Stomach (tissue), 9 donors: ENCODE measurements around the gene MB. TPM values are rescaled to one million over a fixed set of nuclear protein-coding genes. Genes with fewer than 3 reads are reported as not detected.

Source experiments
- DNase-seq, 2 donors: peaks; one replicate each; pipeline versions ENCODE4 v3.0.0 to v3.0.0-alpha.2; 2013 to 2019
- H3K27ac ChIP-seq, 5 donors: fragments of 200-600 bp in 4 of 5; sonication (generic) in 4 of 5; one replicate each; pipeline ENCODE4 v1.5.1; 2013 to 2019; ENCODE audit warnings: mild to moderate bottlenecking in 1 of 5, moderate library complexity in 1 of 5
- H3K27me3 ChIP-seq, 3 donors: fragments of 200-600 bp; sonication (generic); one replicate each; pipeline ENCODE4 v1.5.1; 2017 to 2019; ENCODE audit warnings: mixed run types in 1 of 3
- H3K36me3 ChIP-seq, 4 donors: fragments of 200-600 bp; sonication (generic); 1 replicate in 3 of 4; 2 replicates in 1 of 4; pipeline ENCODE4 v1.5.1; 2016 to 2019
- H3K4me1 ChIP-seq, 4 donors: fragments of 200-600 bp; sonication (generic); one replicate each; pipeline ENCODE4 v1.5.1; 2016 to 2019
- H3K4me3 ChIP-seq, 4 donors: fragments of 200-600 bp; sonication (generic) in 3 of 4; one replicate each; pipeline ENCODE4 v1.5.1; 2016 to 2019; ENCODE audit warnings: mild to moderate bottlenecking in 1 of 4
- H3K9me3 ChIP-seq, 4 donors: fragments of 200-600 bp; sonication (generic); one replicate each; pipeline ENCODE4 v1.5.1; 2016 to 2019
- EP300 ChIP-seq: sonication (generic); formaldehyde crosslinking; IDR thresholded peaks from one replicate; pipeline ENCODE4 v1.6.1; 2017; ENCODE audit warnings: antibody characterized with exemption
- POLR2A ChIP-seq, 4 donors: fragments of 450-650 bp; IDR thresholded peaks; one replicate each; pipeline ENCODE4 v1.6.1; 2016; ENCODE audit warnings: antibody characterized with exemption in 4 of 4, control low read depth in 2 of 4, mild to moderate bottlenecking in 1 of 4, moderate library complexity in 1 of 4
- POLR2AphosphoS5 ChIP-seq, 3 donors: sonication (generic); formaldehyde crosslinking; IDR thresholded peaks; one replicate each; pipeline ENCODE4 v1.6.1; 2016; ENCODE audit warnings: antibody characterized with exemption in 3 of 3
- WGBS, 5 donors: extraction: QIAGEN DNeasy Blood & Tissue Kit in 3 of 5; methylation state at CpG; one replicate each; pipeline versions ENCODE4 v1.1.5 to v1.1.7; 2013 to 2018; 5-methylcytosine and 5-hydroxymethylcytosine counted together
- intact Hi-C: fragments of 100-400 bp; cut with DNase I; formaldehyde crosslinking; loops from one replicate; pipeline ENCODE4 v1.15.1; 2023; ENCODE audit warnings: low total_unique reads
- polyA plus RNA-seq, 3 donors: library from polyadenylated mRNA; stranded (reverse); fragments of 200-250 nt; gene quantifications; one replicate each; pipeline ENCODE4 v1.2.3, GENCODE V29; 2013
- total RNA-seq, 5 donors: library from RNA; depleted of rRNA; stranded (reverse); fragments of >200 nt; gene quantifications; one replicate each; pipeline versions ENCODE4 v1.1.0 to v1.2.3, GENCODE V29; 2014 to 2016
- TF ChIP-seq, protein P1 (sequence below), 7 experiments: fragments of 450-650 bp in 4 of 7; fragments of 200-600 bp in 3 of 7; sonication (generic) in 3 of 7; IDR thresholded peaks; one replicate each; pipeline ENCODE4 v1.5.1; 2016 to 2019; ENCODE audit warnings: antibody characterized with exemption in 7 of 7, control low read depth in 2 of 7, mild to moderate bottlenecking in 1 of 7
- donor health status: healthy with polysubstance abuse.
- donor health status: Bipolar disorder and iron deficiency.
- donor health status: healthy.

The MB gene
- total and polyA plus RNA-seq, 8 donors = 0.87 to 29.5 (median 2.2) TPM; not detected in 3

GRCh38 chr22:35642305-35642741 lies 25.2 kb upstream of the MB start:
- intact Hi-C loops = no loop called here
- 33 to 69% (median 40%) methylated on average over 1 to 2 of the region's 2 CpGs for WGBS, 5 donors
- no peak for DNase-seq
- no peaks in the 10 kb centered on the region for H3K9me3 ChIP-seq
- H3K4me3 ChIP-seq = no peak overlapping the region
- no peaks in the 10 kb centered on the region for H3K36me3 ChIP-seq
- no peaks in the 10 kb centered on the region for H3K27me3 ChIP-seq
- peaks cover 11 to 31% (median 21%) of the 10 kb centered on the region in 4 donors for H3K4me1 ChIP-seq
- TF ChIP-seq EP300 = no peak
- TF ChIP-seq POLR2A (IDR thresholded peaks at IDR 0.05) = no peak
- TF ChIP-seq, protein P1, sequence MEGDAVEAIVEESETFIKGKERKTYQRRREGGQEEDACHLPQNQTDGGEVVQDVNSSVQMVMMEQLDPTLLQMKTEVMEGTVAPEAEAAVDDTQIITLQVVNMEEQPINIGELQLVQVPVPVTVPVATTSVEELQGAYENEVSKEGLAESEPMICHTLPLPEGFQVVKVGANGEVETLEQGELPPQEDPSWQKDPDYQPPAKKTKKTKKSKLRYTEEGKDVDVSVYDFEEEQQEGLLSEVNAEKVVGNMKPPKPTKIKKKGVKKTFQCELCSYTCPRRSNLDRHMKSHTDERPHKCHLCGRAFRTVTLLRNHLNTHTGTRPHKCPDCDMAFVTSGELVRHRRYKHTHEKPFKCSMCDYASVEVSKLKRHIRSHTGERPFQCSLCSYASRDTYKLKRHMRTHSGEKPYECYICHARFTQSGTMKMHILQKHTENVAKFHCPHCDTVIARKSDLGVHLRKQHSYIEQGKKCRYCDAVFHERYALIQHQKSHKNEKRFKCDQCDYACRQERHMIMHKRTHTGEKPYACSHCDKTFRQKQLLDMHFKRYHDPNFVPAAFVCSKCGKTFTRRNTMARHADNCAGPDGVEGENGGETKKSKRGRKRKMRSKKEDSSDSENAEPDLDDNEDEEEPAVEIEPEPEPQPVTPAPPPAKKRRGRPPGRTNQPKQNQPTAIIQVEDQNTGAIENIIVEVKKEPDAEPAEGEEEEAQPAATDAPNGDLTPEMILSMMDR (IDR thresholded peaks at IDR 0.05) = no peak
- no peak for TF ChIP-seq POLR2AphosphoS5 (IDR thresholded peaks at IDR 0.05)
- no peak overlapping the region for H3K27ac ChIP-seq

DNA sequence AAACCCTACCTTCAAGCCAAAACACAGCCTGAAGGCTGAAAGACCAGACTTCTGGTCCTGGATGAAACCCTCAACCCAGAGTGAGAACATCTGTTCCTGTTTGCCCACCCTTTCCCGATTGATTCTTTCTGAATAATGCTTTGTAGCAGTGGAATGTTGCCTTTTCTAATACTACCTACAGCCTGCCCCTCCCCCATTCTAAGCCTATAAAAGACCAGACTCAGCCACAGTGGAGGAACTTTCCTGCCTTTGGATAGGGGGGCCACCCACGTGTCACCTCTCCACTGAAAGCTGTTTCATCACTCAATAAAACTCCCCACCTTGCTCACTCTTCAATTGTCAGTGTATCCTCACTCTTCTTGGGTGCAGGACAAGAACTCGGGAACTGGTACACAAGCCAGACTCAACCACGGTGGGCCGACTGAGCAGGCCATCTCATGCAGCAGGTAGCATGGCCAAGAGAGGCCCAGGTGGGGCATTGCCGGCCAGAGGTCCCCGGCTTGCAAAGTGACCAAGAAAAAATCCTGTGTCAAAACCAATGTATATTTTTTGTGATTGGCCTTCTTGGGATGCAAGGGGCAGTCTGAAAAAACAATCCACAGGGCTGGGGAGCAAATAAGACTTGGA lies 24.5 kb upstream of the MB start:
- H3K4me3 ChIP-seq = no peak overlapping the region
- DNase-seq = no peak
- intact Hi-C loops = no loop called here
- WGBS, 5 donors = 76 to 83% (median 79%) methylated on average over 7 of the region's 7 CpGs
- TF ChIP-seq, protein P1 (IDR thresholded peaks at IDR 0.05) = no peak
- TF ChIP-seq EP300 = no peak
- no peak for TF ChIP-seq POLR2A (IDR thresholded peaks at IDR 0.05)
- no peak for TF ChIP-seq POLR2AphosphoS5 (IDR thresholded peaks at IDR 0.05)
- H3K27me3 ChIP-seq = no peaks in the 10 kb centered on the region
- no peaks in the 10 kb centered on the region for H3K36me3 ChIP-seq
- no peaks in the 10 kb centered on the region for H3K9me3 ChIP-seq
- peaks cover 4 to 27% (median 18%) of the 10 kb centered on the region in 4 donors for H3K4me1 ChIP-seq
- no peak overlapping the region for H3K27ac ChIP-seq

- Histone ChIP-seq H3K4me3 (no peak overlapping the region), H3K36me3 (no peaks in the 10 kb centered on the region), H3K27ac (peak overlapping the region; percentile 75 to 85 (median 79)), H3K9me3 (no peaks in the 10 kb centered on the region), H3K4me1 (peaks cover 0 to 25% (median 18%) of the 10 kb centered on the region in 4 donors), H3K27me3 (no peaks in the 10 kb centered on the region)
- intact Hi-C loops = no loop called here
- TF ChIP-seq POLR2AphosphoS5 (IDR thresholded peaks at IDR 0.05) (peak; percentile 53 to 88 (median 85)), POLR2A (IDR thresholded peaks at IDR 0.05) (no peak), EP300 (no peak)
- TF ChIP-seq, protein P1 (IDR thresholded peaks at IDR 0.05) = no peak
- 59 to 70% (median 62%) methylated on average over 13 of the region's 13 CpGs for WGBS, 5 donors
- DNase-seq = peak in 1 of 2 donors; percentile 91
Measured at GRCh38 chr22:35638410-35638809, 21.3 kb upstream of the MB start.

DNA sequence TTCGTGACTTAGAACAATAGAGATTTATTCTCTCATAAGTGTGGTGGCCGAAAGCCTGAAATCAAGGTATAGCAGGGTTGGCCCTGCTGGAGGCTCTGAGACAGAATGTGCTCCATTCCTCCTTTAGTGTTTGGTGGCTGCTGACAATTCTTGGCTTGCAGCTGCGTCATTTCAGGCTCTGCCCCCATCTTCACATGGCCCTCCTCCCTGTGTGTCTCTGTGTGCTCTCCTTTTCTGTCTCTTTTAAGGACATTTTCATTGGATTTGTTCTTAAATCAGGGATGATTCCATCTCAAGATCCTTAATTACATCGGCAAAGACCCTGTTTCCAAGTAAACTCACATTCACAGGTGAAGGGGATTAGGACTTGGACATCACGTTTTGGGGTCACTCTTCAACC lies 20.9 kb upstream of the MB start:
- intact Hi-C loops = no loop called here
- DNase-seq = peak in 1 of 2 donors; percentile 48
- no peak overlapping the region for H3K4me3 ChIP-seq
- peak overlapping the region; percentile 75 to 85 (median 79) for H3K27ac ChIP-seq
- H3K9me3 ChIP-seq = no peaks in the 10 kb centered on the region
- 55 to 77% (median 73%) methylated on average over 5 of the region's 5 CpGs for WGBS, 5 donors
- H3K4me1 ChIP-seq = peaks cover 0 to 25% (median 18%) of the 10 kb centered on the region in 4 donors
- no peaks in the 10 kb centered on the region for H3K36me3 ChIP-seq
- TF ChIP-seq POLR2AphosphoS5 (IDR thresholded peaks at IDR 0.05) = no peak
- no peak for TF ChIP-seq POLR2A (IDR thresholded peaks at IDR 0.05)
- TF ChIP-seq, protein P1 (IDR thresholded peaks at IDR 0.05) = no peak
- TF ChIP-seq EP300 = no peak
- no peaks in the 10 kb centered on the region for H3K27me3 ChIP-seq
